ENCODE data around the gene ZFX.

ZFX gene

DNA sequence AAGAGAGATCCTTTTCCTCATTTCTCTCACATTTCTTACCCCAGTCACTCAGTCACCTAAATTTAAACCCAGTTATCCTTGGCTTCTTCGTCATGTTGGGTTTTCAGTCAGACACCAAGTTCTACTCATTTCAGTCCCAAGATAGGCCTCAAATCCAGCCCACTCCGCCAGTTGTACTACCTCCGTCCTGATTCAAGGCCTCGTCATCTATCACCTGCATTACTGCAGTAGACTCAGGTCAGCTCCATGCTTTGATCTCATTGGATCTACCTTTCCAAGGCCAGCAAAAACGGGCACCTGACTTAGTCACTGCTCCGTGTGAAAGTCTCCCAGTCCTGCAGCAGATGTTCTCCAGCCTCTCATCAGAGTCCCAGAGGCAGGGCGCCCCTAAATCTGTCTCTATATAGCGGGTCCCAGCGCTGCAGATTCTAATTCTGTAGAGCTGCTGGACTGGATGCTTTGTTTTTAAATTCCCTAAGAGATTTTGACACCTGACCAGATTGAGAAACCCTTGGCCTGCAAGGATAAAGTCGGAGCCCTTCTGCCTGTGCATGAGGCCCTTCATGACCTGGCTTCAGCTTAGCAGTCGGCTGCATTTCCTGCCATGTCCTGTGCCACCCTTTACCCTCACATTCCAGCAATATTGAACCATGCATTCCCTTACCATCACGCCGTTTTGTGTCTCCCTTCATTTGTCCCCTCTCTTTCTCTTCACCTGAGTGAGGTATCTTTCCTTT lies 53.7 kb downstream of the ZFX start:
- DNase-seq: no peak

DNA sequence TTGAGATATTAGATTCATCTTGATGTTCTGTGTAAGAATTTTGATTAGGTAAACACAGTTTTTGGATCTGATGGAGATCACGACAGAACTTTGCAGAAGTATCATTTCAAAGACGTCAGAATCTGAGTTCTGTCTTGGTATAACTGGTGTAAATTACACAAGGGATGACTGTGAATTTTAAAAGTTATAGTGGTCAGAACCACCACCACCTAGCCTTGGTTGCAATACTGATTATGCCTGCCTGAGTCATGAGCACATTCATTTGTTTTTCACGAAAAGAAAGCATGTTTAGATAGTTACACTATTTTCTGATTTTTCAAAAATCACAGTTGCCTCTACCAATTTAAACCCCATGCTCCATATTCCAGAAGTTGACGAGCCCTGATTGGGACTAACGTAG lies 54.8 kb downstream of the ZFX start:
- no peak for DNase-seq

DNA sequence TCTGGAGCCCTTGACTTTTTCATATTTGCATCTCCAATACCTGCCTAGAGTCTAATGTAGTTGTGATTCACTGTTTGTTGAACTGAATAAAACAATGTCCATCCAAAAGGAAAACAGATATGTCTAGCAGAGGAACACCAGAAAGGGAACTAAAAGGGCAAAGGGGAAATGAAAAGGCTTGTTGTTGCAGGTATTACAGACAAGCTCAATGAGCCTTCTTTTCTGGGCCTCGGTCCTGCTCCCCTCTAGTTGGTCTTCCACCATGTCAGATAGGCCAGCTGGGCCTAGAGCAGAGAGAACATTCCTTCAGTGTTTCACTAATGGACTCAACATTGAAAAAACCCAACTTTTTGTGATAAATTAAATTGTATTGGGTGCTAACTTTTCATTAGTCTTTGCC lies 55.4 kb downstream of the ZFX start:
- no peak for DNase-seq

DNA sequence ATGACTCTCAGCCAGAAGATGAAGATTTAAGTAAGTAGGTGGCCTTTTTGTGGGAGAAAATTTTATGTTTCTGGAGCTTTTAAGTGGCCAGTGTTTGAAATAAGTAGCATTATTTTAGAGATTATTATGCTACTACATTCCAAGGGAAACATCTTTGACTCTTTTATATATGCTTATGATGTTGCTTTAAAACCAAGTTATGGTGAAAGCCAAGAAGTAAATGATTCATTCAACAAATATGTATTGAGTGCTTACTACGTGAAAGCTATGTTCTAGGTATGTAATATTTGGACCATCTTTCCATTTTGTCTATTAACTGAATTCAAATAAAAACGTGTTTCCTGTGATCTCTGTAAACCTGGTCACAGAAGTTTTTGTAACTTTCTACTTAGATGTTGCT lies 58.3 kb downstream of the ZFX start:
- DNase-seq: no peak

GRCh38 chrX:24208496-24209240 lies 59.1 kb downstream of the ZFX start:
- DNase-seq: no peak

DNA sequence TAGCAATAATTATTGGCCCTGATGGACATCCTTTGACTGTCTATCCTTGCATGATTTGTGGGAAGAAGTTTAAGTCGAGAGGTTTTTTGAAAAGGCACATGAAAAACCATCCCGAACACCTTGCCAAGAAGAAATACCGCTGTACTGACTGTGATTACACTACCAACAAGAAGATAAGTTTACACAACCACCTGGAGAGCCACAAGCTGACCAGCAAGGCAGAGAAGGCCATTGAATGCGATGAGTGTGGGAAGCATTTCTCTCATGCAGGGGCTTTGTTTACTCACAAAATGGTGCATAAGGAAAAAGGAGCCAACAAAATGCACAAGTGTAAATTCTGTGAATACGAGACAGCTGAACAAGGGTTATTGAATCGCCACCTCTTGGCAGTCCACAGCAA lies 60.7 kb downstream of the ZFX start:
- DNase-seq: no peak

DNA sequence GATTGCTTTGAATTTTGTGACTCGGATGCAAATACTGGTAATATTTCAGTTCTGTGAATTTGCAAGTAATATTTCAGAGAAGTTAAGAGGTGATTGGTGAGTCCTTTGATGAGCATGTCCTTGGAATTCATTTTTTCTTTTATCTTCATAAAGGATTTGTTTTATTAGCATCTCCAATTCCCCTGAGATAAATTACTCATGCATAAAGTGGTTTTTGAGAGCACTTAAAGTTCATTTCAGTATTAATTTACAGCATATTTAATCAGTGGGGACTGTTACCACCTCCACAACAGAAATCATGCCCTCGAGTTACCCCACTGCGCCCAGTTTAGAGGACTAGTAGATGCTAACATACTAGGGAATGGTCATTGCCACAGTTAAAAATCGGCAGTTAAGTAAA lies 65.0 kb downstream of the ZFX start:
- no peak for DNase-seq

DNA sequence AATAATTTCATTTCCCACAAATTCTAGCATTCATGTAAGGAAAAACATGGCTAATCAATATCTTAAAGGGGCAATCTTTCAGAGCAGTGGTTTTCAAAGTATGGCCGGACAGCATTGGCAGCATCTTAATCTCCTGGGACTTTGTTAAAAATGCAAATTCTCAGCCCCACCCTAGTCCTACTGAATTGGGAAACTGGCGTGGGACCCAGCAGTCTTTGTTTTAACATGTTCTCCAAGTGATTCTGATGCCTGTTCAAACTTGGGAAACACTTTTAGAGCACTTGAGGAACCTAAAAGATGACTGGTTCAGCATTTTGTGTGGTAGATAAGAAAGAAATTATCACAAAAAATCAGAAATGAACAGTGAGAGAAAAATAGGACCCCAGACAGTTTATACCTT lies 65.7 kb downstream of the ZFX start:
- no peak for DNase-seq

DNA sequence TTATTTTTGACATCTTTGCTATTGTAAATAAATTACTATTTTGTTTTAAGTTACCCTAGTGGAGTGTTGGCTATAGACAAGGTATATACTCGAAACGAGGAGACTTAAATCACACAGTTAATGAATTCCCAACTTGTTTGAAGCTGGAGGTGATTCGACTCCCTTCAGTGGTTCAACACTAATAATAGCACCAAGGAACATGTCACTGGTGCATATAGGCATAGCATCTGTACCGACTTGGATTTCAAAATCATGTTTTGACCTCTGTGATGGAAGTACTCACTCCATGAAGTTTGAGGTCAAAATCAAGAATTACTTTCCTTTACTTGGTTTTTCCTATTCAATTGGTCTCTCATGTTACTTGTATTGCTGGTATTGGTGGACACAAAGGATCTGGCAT lies 66.5 kb downstream of the ZFX start:
- DNase-seq: no peak

- no peak for DNase-seq
These were observed 67.3 kb downstream of the ZFX start for GRCh38 chrX:24216827-24217226.

DNA sequence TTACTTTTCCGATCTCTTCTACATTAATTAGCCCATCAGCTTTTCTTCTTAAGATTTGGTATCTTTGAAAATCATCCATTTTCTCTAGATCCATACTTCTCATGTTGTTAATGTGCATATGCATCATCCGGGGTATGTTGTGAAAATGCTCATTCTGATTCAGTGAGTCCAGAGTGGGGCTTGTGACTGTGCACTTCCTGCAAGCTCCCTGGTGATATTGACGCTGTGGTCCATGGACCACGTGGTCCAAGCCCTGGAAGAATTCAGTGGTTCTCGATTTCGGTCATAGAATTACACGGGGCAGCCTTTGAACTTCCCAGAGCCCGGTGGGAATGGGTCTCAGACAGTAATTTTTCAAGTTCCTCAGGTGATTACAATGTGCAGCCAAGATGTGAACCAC lies 69.8 kb downstream of the ZFX start:
- no peak for DNase-seq

GRCh38 chrX:24221872-24222271 lies 72.3 kb downstream of the ZFX start:
- no peak for DNase-seq

GRCh38 chrX:24225265-24225664 lies 75.7 kb downstream of the ZFX start:
- no peak for DNase-seq

DNA sequence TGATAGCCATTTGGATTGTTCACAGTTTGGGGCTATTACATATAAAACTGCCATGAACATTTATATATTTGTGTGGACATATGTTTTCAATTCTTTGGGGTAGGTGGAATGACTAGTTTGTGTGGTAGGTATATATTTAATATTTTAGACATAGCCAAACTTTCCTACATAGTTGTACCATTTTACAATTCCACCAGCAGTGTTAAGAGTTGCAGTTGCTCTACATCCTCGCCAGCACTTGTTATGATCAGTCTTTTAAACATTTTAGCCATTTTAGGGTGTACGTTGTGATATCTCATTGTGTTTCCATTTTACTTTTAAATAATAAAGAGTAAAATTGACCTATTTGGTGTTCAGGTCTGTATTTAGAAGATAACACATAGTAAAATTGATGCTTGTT lies 76.6 kb downstream of the ZFX start:
- DNase-seq: no peak

DNA sequence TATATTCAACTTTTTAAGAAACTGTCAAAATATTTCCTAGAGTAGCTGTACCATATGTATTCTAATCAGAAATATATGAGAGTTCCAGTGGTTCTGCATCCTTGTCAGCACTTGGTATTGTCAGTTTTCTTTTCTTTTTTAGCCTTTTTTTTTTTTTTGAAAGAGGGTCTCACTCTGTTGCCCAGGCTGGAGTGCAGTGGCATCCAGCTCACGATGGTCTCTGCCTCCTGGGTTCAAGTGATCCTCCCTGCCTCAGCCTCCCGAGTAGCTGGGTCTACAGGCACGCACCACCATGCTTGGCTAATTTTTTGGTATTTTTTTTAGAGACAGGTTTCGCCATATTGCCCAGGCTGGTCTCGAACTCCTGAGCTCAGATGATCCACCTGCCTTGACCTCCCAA lies 79.1 kb downstream of the ZFX start:
- DNase-seq: no peak

- DNase-seq: no peak
These were observed 79.9 kb downstream of the ZFX start for GRCh38 chrX:24229400-24229879.

GRCh38 chrX:24229976-24230375 lies 80.4 kb downstream of the ZFX start:
- DNase-seq: no peak

DNA sequence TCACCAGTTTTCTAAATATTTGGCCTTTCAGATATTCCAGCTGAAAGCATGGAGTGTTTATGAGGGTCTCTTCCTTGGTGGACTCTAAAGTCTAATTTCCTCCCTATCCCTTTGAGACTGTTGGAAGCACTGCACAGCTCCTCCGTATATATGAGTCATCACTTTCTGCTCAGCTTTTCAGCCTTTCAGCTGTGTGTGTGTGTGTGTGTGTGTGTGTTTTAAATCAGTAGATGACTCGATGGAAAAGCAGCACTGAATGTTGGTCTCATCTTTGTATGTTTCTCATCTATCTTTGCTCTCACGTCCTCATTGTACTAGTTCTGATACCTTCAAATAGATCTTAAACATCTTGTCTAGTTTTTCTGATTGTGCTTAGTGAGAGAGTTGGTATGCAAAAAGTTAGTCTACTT lies 81.6 kb downstream of the ZFX start:
- DNase-seq: no peak

- DNase-seq: no peak
These were observed 82.2 kb downstream of the ZFX start for GRCh38 chrX:24231641-24232179.

- DNase-seq: no peak
These were observed 83.3 kb downstream of the ZFX start for GRCh38 chrX:24232796-24233195.

- DNase-seq: no peak
These were observed 85.7 kb downstream of the ZFX start for GRCh38 chrX:24235084-24235710.

- DNase-seq: no peak
These were observed 92.5 kb downstream of the ZFX start for GRCh38 chrX:24241822-24242648.

DNA sequence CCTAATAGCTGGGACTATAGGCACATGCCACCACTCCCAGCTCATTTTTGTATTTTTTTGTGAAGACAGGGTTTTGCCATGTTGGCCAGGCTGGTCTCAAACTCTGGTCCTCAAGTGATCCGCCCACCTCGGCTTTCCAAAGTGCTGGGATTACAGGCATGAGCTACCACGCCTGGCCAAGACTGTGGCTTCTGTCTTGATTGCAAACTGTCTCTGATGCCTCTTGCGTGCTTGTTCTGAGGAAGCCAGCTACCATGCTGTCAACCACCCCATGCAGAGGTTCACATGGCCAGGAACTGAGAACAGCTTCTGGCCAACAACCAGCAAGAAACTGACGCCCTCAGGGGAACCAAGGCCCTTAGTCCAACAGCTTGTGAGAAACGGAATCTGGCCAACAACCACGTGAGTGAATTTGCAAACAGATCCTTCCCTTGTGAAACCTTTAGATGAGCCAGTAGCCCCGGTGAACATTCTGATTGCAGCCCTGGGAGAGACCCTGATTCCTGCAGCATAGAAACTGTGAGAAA lies 93.2 kb downstream of the ZFX start:
- no peak for DNase-seq

Data from effector CD4-positive, alpha-beta T cell (primary cell).